ENCODE data around the gene THEM5.
"Not testable (repeated sequence)": the region's sequence is repeated elsewhere in the genome, so short reads cannot be mapped to it uniquely, and the experiment has no call there.

DNA sequence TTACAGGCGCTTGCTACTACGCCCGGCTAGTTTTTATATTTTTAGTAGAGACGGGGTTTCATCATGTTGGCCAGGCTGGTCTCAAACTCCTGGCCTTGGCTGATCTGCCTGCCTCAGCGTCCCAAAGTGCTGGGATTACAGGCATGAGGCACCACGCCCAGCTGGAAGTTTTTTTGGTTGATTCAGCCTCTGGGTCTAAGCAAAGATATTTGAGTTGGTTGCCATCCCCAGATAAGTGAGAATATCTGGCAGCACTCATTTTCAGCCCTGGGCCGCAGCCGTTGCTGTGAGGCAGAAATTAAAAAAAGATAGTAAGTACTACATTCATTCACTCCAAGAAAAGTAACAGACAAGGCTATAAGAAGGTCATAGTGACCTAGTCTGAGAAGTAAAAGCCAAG, 2.0 kb upstream of the THEM5 start:
- TF ChIP-seq, protein P1, sequence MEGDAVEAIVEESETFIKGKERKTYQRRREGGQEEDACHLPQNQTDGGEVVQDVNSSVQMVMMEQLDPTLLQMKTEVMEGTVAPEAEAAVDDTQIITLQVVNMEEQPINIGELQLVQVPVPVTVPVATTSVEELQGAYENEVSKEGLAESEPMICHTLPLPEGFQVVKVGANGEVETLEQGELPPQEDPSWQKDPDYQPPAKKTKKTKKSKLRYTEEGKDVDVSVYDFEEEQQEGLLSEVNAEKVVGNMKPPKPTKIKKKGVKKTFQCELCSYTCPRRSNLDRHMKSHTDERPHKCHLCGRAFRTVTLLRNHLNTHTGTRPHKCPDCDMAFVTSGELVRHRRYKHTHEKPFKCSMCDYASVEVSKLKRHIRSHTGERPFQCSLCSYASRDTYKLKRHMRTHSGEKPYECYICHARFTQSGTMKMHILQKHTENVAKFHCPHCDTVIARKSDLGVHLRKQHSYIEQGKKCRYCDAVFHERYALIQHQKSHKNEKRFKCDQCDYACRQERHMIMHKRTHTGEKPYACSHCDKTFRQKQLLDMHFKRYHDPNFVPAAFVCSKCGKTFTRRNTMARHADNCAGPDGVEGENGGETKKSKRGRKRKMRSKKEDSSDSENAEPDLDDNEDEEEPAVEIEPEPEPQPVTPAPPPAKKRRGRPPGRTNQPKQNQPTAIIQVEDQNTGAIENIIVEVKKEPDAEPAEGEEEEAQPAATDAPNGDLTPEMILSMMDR (conservative IDR thresholded peaks at IDR 0.05; ENCODE audit: low read depth, low read length), result not testable (repeated sequence)
- TF ChIP-seq EZH2phosphoT487 (IDR thresholded peaks at IDR 0.05; ENCODE audit: borderline replicate concordance, low read length); EZH2 (IDR thresholded peaks at IDR 0.05; ENCODE audit: low read length, unreplicated experiment): not testable (repeated sequence)

Data from PC-3 (cell line).